Erythroblast (primary cell): Measurements from ENCODE around the gene IRX4.

Experiments
- DNase-seq, 2 experiments: peaks; one replicate each; lab custom pipeline; 2025; lab: John Stamatoyannopoulos, UW
- GATA1 ChIP-seq: IDR thresholded peaks from 2 replicates; pipeline ENCODE4 v1.6.1; 2011; ENCODE audit warnings: low read depth, mild to moderate bottlenecking, control low read depth, low read length, moderate library complexity
- POLR2A ChIP-seq: IDR thresholded peaks from 2 replicates; pipeline ENCODE4 v1.6.1; 2011; ENCODE audit warnings: mild to moderate bottlenecking, low read length

The IRX4 gene

GRCh38 chr5:1882337-1883119 is at the start of gene IRX4:
Gene IRX4 (minus strand): TSS chr5:1882925. CDS start chr5:1882647, 278 bp downstream.
- no peak for DNase-seq
- TF ChIP-seq POLR2A (no peak), GATA1 (no peak)

GRCh38 chr5:1931604-1932231 is 49.0 kb upstream of the IRX4 start:
- TF ChIP-seq GATA1 (no peak), POLR2A (no peak)
- no peak for DNase-seq

- DNase-seq = no peak
- TF ChIP-seq POLR2A = no peak
- no peak for TF ChIP-seq GATA1
Observed at GRCh38 chr5:1930880-1931603, 48.3 kb upstream of the IRX4 start.

- peak; percentile 6 to 16 for DNase-seq
- no peak for TF ChIP-seq GATA1
Observed at GRCh38 chr5:1930501-1930879, 47.8 kb upstream of the IRX4 start.

GRCh38 chr5:1929108-1929991 is 46.6 kb upstream of the IRX4 start:
- DNase-seq = peak in 1 of 2 experiments; percentile 32
- TF ChIP-seq GATA1 = no peak
- no peak for TF ChIP-seq POLR2A

DNA sequence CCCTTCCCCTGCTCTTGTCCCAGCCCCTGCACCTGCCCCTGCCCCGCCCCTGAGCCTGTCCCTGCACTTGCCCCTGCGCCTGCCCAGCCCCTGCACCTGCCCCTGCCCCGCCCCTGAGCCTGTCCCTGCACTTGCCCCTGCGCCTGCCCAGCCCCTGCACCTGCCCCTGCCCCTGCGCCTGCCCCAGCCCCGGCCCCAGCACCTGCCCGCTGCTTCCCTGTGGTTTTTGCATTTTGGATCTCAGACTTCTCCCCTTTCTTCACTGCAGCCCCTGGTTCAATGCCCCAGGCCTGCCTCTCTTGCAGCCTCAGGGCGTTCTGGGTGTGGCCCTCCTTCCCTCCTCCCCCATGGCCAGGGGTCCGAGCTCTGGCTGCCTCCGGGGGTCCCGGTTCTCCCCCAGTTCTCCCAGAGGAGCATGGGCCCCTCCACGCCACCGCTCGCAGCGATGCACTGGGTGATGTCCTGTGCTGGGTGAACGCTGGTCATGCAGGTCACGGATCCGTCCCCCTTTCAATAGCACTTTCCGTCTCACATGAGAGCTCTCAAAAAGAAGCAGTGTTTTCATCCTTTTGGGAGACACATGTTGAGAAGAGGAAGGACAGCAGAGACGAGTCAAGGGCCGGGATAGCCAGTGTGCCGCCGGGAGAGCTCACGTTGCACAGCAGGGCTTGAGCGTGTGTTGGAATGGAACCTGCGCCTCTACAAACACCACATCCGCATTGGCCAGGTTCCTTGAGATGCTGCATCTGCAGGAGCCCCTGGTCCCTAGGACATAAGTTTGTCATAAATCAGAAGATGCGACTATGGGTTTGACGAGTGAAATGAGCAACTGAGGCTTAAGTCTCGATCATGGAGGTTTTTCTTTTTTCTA is 44.0 kb upstream of the IRX4 start:
- no peak for DNase-seq
- TF ChIP-seq POLR2A (no peak), GATA1 (no peak)

DNA sequence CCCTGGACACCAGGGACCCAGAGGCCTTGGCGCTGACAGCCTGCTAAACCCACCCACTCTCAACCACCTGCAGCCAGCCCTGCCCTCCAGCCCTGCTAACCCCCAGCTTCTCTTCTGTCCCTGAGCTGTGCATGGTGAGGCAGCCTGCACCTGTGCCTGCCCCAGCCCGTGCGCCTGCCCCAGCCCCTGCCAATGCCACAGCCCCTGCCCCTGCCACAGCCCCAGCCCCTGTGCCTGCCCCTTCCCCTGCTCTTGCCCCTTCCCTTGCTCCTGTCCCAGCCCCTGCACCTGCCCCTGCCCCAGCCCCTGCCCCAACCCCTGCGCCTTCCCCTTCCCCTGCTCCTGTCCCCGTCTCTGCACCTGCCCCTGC is 43.3 kb upstream of the IRX4 start:
- no peak for DNase-seq
- TF ChIP-seq POLR2A (no peak), GATA1 (no peak)

DNA sequence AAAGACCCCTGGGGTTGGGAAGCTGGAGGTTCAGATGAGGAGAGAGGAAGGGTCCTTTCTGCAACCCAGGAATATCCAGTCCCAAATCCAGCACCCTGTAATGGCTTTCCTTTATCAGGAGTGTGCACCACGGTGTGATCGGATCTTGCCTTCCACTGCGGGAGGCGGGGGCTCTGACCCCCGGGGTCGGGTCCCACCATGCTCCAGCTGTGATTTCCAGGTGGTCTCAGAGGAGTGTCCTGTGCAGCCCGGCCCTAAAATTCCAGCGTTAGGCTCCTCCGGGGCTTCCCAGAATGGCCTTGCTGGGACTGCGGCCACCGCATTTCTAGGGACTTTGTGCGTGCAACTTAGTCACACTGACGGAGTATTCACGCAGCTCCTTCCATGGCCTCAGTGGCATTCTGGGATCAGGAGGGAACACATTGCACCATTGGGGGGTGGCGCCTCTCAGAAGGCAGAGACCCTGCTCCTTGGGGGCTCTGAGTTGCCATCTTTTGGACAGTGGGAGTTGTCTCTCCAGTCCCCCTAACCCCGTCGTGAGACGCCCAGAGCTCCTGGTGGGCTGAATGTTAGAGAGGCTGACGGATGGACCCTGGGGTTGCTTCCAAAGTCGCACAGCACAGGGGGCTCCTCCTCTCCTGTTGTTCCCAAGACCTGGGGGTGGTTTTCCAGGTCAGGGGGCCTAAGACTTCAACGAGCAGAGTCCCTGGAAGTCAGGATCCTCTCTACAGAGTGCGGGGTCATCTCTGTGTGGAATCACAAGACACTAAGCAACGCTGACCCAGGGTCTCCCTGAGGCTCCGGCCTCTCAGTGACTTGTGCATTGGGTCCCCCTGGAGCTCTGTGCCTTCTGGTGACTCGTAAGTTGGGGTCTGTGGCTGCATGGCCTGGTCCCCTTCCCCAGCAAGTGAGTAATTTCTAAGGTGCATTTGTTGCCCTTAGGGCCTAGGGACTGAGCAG is 42.7 kb upstream of the IRX4 start:
- no peak for TF ChIP-seq POLR2A
- no peak for DNase-seq

DNA sequence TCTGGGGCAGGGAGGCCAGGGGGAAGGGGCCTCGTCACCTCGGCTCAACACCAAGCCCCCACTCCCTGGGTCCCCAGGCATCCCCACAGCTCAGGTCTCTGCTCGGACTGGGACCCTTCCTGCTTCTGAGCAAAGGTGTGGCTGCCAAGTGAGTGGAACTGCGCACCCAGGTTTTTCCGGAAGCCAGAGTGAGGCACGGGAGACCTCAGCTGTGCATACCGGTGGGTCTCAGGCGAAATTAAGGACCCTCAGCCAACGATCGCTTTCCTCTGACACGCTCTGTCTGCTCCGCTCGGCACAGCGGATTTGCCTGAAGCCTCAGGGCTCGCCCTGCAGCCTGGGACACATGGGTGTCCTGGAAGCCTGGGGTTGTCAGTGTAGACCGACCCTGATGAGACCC is 41.0 kb upstream of the IRX4 start:
- no peak for TF ChIP-seq GATA1
- no peak for TF ChIP-seq POLR2A
- no peak for DNase-seq

DNA sequence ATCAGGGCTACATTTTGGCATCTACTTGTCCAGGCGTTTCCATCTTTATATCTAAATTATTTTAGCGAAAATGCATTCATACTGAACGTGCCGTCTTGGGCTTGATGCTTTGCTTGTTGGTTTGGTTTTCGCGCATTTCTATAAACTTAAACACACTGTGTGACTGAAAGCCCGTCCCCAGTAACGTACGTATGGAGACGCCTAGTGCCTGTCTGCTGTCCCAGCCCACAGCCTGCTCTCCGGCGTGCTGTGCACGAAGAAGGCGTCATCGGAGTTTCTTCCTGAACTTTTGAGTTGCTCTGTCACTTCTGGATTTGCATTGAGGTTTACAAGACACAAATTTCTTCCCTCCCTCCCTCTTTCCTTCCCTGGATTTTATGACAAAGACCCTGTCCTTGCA is 40.6 kb upstream of the IRX4 start:
- TF ChIP-seq GATA1 = no peak
- TF ChIP-seq POLR2A = no peak
- DNase-seq = no peak

- DNase-seq = no peak
- TF ChIP-seq POLR2A (no peak), GATA1 (no peak)
Observed at GRCh38 chr5:1921711-1922110, 39.0 kb upstream of the IRX4 start.
